ENCODE measurements around the gene RAB44. TPM values are rescaled to one million over a fixed set of nuclear protein-coding genes. Genes with fewer than 3 reads are reported as not detected.

The RAB44 gene
- total RNA-seq, 1 experiment from 2014 or later = 0.05 TPM

DNA sequence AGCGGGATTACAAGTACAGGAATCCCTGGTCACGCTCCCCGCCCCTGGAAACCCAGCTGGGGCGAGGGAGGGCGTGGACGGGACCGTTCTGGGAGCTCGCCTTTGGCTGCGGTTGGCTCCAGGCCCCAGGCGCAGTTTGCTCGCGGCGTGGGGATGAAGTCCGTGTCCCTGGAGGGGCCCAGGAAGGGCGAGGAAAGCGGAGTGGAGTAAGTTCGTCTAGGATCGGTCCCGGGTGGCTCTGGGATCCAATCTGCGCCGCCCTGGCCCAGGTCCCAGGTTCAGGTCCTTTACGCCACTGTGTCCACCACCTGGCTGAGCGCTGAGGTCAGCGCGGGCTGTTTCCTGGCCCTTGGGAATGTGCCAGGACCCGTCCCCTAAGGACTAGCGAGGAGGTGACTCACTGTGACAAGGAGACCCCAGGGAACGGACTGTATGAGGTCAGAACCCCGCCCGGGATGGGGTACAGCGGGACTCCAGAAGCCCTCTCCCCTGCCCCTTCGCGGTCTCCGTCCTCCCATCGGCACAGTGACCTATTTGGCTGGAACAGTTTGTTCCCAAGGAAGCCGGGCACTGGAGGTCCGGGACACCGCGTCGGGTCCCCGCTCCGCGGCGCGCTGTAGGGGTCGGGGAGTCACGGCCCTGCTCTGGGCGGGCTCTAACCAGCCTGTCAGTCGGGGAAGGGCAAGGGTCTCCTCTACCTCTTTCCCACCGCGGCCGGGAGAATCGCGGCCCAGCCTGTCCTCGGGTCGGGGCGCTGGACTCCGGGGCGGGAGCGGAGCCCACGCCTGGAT is 18.4 kb upstream of the RAB44 start:
- ATAC-seq (peak; percentile 13), DNase-seq (ENCODE audit: low read depth, low spot score) (no peak)
- peak overlapping the region; percentile 97 for H3K4me2 ChIP-seq (ENCODE audit: low read length)
- H3K79me2 ChIP-seq (ENCODE audit: insufficient read depth, low read length) = peaks cover 54% of the 10 kb centered on the region
- H3K27me3 ChIP-seq (ENCODE audit: insufficient read depth, low read length) = no peaks in the 10 kb centered on the region
- peaks cover 60 to 77% of the 10 kb centered on the region in 2 experiments for H3K4me1 ChIP-seq (ENCODE audit: control insufficient read depth in 1 of 2, insufficient read depth in 2 of 2, low read length in 2 of 2)
- ChIA-PET CTCF (interaction anchor here (1.1 to 1.9 kb wide), 3 partner anchors 10 to 54 kb away, joined by 4 to 5 read pairs (median 4); no protein-coding TSS in a partner anchor), POLR2A (interaction anchor here (0.8 to 6.3 kb wide), 16 partner anchors 8 to 238 kb away, joined by 3 to 119 read pairs (median 4); no protein-coding TSS in a partner anchor), RAD21 (ENCODE audit: low non-redundant PET in 1 of 2, low total read pairs in 2 of 2, uncharacterized antibody in 2 of 2, unreplicated experiment in 2 of 2) (interaction anchor here in 1 of 2 experiments (0.6 to 1.3 kb wide), 2 partner anchors 12 to 37 kb away, joined by 5 read pairs; no protein-coding TSS in a partner anchor)
- H3K36me3 ChIP-seq (ENCODE audit: control insufficient read depth in 1 of 2, insufficient read depth in 2 of 2, low read length in 2 of 2) = peaks cover 0 to 9% of the 10 kb centered on the region in 2 experiments; a peak in 1 of 4 replicates
- H3K27ac ChIP-seq (ENCODE audit: low read depth, low read length) = peak overlapping the region; percentile 64
- peak; percentile 23; the same call in 1 of the 2 replicates for TF ChIP-seq POLR2AphosphoS5 (IDR thresholded peaks at IDR 0.05; ENCODE audit: low read depth, low read length)
- no peak for TF ChIP-seq ZNF274 (IDR thresholded peaks at IDR 0.05; ENCODE audit: low read depth, low read length)
- 0 out of 2 replicates have a peak, but pooled peaks have one; percentile 9 for TF ChIP-seq ZFX (IDR thresholded peaks at IDR 0.05)
- TSS peak; percentile 68 for BruUV-seq (replicated peaks)
- H3K9me3 ChIP-seq (ENCODE audit: control insufficient read depth in 1 of 2, insufficient read depth in 1 of 2, low read depth in 1 of 2, low read length in 2 of 2) = no peaks in the 10 kb centered on the region
- peak overlapping the region; percentile 81 to 93 for H3K4me3 ChIP-seq (replicated peaks in 1 of 2; ENCODE audit: low read depth in 1 of 2, low read length in 2 of 2)
- intact Hi-C loops (cut with micrococcal nuclease) = no loop called here
- H4K20me1 ChIP-seq (ENCODE audit: insufficient read depth) = peaks cover 4% of the 10 kb centered on the region; the same call in 1 of the 2 replicates
- H3K9me2 ChIP-seq (ENCODE audit: insufficient read depth) = no peaks in the 10 kb centered on the region
- H2AFZ ChIP-seq (ENCODE audit: low read depth, low read length, poor library complexity, severe bottlenecking) = no peak overlapping the region
- peak overlapping the region; percentile 79 for H3K9ac ChIP-seq (ENCODE audit: low read length)

GRCh38 chr6:36682328-36683144 is 15.1 kb upstream of the RAB44 start:
- intact Hi-C loops (cut with micrococcal nuclease) = loop anchor here (1.0 to 5.0 kb wide), 3 partner anchors 42 to 260 kb away; no protein-coding TSS in a partner anchor
- peak overlapping the region; percentile 54 for H3K9ac ChIP-seq (ENCODE audit: low read length)
- no peak for TF ChIP-seq JUND (IDR thresholded peaks at IDR 0.05)
- TF ChIP-seq EZH2 (IDR thresholded peaks at IDR 0.05) = no peak
- no peak for TF ChIP-seq CTCF (IDR thresholded peaks at IDR 0.05 in 2 of 3, conservative IDR thresholded peaks at IDR 0.05 in 1 of 3; ENCODE audit: borderline replicate concordance in 1 of 3, insufficient read depth in 1 of 3, low read depth in 2 of 3, low read length in 2 of 3)
- no peak for TF ChIP-seq ZNF274 (IDR thresholded peaks at IDR 0.05; ENCODE audit: low read depth, low read length)
- TF ChIP-seq TCF7L2 (IDR thresholded peaks at IDR 0.05; ENCODE audit: borderline replicate concordance, extremely low read depth, insufficient read depth, insufficient read length) = no peak
- TF ChIP-seq POLR2A (IDR thresholded peaks at IDR 0.05; ENCODE audit: borderline replicate concordance, extremely low read depth, insufficient read depth, insufficient read length) = no peak
- no peak for TF ChIP-seq SP1 (IDR thresholded peaks at IDR 0.05; ENCODE audit: low read depth)
- TF ChIP-seq, protein P1, sequence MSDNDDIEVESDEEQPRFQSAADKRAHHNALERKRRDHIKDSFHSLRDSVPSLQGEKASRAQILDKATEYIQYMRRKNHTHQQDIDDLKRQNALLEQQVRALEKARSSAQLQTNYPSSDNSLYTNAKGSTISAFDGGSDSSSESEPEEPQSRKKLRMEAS (IDR thresholded peaks at IDR 0.05) = no peak
- TF ChIP-seq SIN3A (IDR thresholded peaks at IDR 0.05; ENCODE audit: low read depth) = no peak
- TF ChIP-seq EGR1 (IDR thresholded peaks at IDR 0.05; ENCODE audit: low read depth) = no peak

More at GRCh38 chr6:36682328-36683144, 15.1 kb upstream of the RAB44 start:
- Histone ChIP-seq H3K36me3 (ENCODE audit: control insufficient read depth in 1 of 2, insufficient read depth in 2 of 2, low read length in 2 of 2) (peaks cover 25 to 37% of the 10 kb centered on the region in 2 experiments), H3K9me3 (ENCODE audit: control insufficient read depth in 1 of 2, insufficient read depth in 1 of 2, low read depth in 1 of 2, low read length in 2 of 2) (no peaks in the 10 kb centered on the region), H2AFZ (ENCODE audit: low read depth, low read length, poor library complexity, severe bottlenecking) (no peak overlapping the region), H3K4me1 (ENCODE audit: control insufficient read depth in 1 of 2, insufficient read depth in 2 of 2, low read length in 2 of 2) (peaks cover 37 to 48% of the 10 kb centered on the region in 2 experiments), H3K27me3 (ENCODE audit: insufficient read depth, low read length) (no peaks in the 10 kb centered on the region), H3K4me3 (replicated peaks in 1 of 2; ENCODE audit: low read depth in 1 of 2, low read length in 2 of 2) (peak overlapping the region; percentile 4 to 30; a peak in 2 of 4 replicates), H3K79me2 (ENCODE audit: insufficient read depth, low read length) (peaks cover 59% of the 10 kb centered on the region), H3K27ac (ENCODE audit: low read depth, low read length) (peak overlapping the region; percentile 64), H4K20me1 (ENCODE audit: insufficient read depth) (peaks cover 4% of the 10 kb centered on the region; the same call in 1 of the 2 replicates), H3K9me2 (ENCODE audit: insufficient read depth) (no peaks in the 10 kb centered on the region), H3K4me2 (ENCODE audit: low read length) (peak overlapping the region; percentile 72)
- CTCF ChIA-PET = interaction anchor here (1.0 kb wide), 1 partner anchor 77 kb away, joined by 4 read pairs; no protein-coding TSS in a partner anchor
- BruUV-seq (replicated peaks) = no TSS peak
- POLR2A ChIA-PET = interaction anchor here (0.6 to 1.8 kb wide), 6 partner anchors 13 to 68 kb away, joined by 3 to 11 read pairs (median 4); no protein-coding TSS in a partner anchor
- RAD21 ChIA-PET (ENCODE audit: low non-redundant PET in 1 of 2, low total read pairs in 2 of 2, uncharacterized antibody in 2 of 2, unreplicated experiment in 2 of 2) = no interaction called here
- ATAC-seq (no peak; the same call in 1 of the 2 replicates), DNase-seq (ENCODE audit: low read depth, low spot score) (no peak)

Data from HCT116 (cell line).